Testis (tissue), 3 donors: Measurements from ENCODE around the gene CCDC73. TPM values are rescaled to one million over a fixed set of nuclear protein-coding genes. Genes with fewer than 3 reads are reported as not detected.

ENCODE experiments used
- DNase-seq: peaks from one replicate; pipeline ENCODE4 v3.0.0-alpha.2; 2019
- H3K27ac ChIP-seq, 2 donors: fragments of 200-600 bp; sonication (generic); one replicate each; pipeline ENCODE4 v1.5.1; 2019
- H3K27me3 ChIP-seq: fragments of 200-600 bp; sonication (generic); one replicate; pipeline ENCODE4 v1.5.1; 2019
- H3K36me3 ChIP-seq: fragments of 200-600 bp; sonication (generic); one replicate; pipeline ENCODE4 v1.5.1; 2017; ENCODE audit warnings: low read depth; ENCODE audit errors: missing control alignments
- H3K4me1 ChIP-seq: fragments of 200-600 bp; sonication (generic); one replicate; pipeline ENCODE4 v1.5.1; 2019
- H3K4me3 ChIP-seq, 2 donors: fragments of 200-600 bp; sonication (generic); one replicate each; pipeline ENCODE4 v1.5.1; 2017 to 2019
- H3K9me3 ChIP-seq: fragments of 200-600 bp; sonication (generic); one replicate; pipeline ENCODE4 v1.5.1; 2017
- POLR2A ChIP-seq: fragments of 450-650 bp; IDR thresholded peaks from one replicate; pipeline ENCODE4 v1.6.1; 2017; ENCODE audit warnings: antibody characterized with exemption, mild to moderate bottlenecking, moderate library complexity
- WGBS, 2 donors: methylation state at CpG; one replicate each; pipeline ENCODE4 v1.1.5; 2018; 5-methylcytosine and 5-hydroxymethylcytosine counted together
- intact Hi-C: fragments of 100-400 bp; cut with DNase I; formaldehyde crosslinking; loops from one replicate; pipeline ENCODE4 v1.15.1; 2023; ENCODE audit warnings: low total_unique reads
- polyA plus RNA-seq: library from polyadenylated mRNA; stranded (reverse); fragments of 350-450 nt; fragmentation: Illumina TruSeq; extraction: RNeasy Lipid Tissue Mini Kit (QIAGEN cat#74804); gene quantifications from one replicate; pipeline ENCODE4 v1.2.3, GENCODE V29; 2014; ENCODE audit warnings: low read depth, low replicate concordance; ENCODE audit not compliant: insufficient read depth
- total RNA-seq, 2 donors: library from RNA; depleted of rRNA; stranded (reverse); fragments of >200 nt; gene quantifications; one replicate each; pipeline ENCODE4 v1.2.3, GENCODE V29; 2016
- TF ChIP-seq, protein P1 (sequence below), 3 experiments: fragments of 450-650 bp in 2 of 3; fragments of 200-600 bp in 1 of 3; sonication (generic) in 1 of 3; IDR thresholded peaks; one replicate each; pipeline ENCODE4 v1.5.1; 2016 to 2019; ENCODE audit warnings: antibody characterized with exemption in 3 of 3, mild to moderate bottlenecking in 2 of 3, moderate library complexity in 1 of 3

Gene CCDC73
- total and polyA plus RNA-seq, 3 donors from 2014 or later = 1.0 to 14.3 (median 6.6) TPM

DNA sequence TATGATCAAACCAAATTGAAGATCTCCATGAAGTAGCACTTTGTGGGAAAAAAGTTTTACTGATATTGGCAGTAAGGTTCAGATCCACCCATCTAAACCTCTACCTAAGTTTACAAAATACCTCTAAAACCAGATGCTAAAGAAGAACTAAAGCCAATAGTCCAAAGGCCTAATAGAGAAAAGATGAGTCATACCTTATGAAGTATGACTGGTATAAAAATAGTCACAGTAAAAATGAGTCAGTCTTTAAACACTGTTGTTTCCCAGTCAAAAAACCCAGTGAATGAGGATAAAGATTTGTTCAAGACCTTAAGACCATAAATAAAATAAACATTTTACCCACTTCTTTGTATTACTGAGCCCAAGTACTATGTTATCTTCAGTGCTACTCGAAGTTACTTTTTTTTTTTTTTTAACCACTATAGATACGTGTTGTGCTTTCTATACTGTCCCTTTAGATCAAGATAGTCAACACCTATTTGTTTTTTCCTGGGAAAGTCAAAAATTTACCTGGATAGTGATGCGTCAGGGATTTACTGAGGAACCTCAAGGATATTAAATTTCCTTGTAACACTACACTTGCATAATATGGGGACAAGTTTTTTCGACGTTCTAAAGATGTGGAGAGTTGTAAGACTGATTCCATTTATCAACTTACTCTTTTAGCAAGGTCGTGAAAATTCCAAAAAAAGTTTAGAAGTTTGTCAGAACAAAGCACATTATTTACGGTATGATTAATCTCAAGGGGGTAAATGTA lies 87.3 kb downstream of the CCDC73 start:
- Histone ChIP-seq H3K36me3 (no peaks in the 10 kb centered on the region), H3K9me3 (no peaks in the 10 kb centered on the region), H3K4me1 (no peaks in the 10 kb centered on the region), H3K27me3 (no peaks in the 10 kb centered on the region), H3K27ac (no peak overlapping the region), H3K4me3 (no peak overlapping the region)
- intact Hi-C loops = no loop called here
- TF ChIP-seq, protein P1, sequence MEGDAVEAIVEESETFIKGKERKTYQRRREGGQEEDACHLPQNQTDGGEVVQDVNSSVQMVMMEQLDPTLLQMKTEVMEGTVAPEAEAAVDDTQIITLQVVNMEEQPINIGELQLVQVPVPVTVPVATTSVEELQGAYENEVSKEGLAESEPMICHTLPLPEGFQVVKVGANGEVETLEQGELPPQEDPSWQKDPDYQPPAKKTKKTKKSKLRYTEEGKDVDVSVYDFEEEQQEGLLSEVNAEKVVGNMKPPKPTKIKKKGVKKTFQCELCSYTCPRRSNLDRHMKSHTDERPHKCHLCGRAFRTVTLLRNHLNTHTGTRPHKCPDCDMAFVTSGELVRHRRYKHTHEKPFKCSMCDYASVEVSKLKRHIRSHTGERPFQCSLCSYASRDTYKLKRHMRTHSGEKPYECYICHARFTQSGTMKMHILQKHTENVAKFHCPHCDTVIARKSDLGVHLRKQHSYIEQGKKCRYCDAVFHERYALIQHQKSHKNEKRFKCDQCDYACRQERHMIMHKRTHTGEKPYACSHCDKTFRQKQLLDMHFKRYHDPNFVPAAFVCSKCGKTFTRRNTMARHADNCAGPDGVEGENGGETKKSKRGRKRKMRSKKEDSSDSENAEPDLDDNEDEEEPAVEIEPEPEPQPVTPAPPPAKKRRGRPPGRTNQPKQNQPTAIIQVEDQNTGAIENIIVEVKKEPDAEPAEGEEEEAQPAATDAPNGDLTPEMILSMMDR (IDR thresholded peaks at IDR 0.05) = no peak
- TF ChIP-seq POLR2A = no peak
- whole genome bisulfite sequencing, 2 donors = 74 to 75% methylated on average over 7 of the region's 7 CpGs
- no peak for DNase-seq

DNA sequence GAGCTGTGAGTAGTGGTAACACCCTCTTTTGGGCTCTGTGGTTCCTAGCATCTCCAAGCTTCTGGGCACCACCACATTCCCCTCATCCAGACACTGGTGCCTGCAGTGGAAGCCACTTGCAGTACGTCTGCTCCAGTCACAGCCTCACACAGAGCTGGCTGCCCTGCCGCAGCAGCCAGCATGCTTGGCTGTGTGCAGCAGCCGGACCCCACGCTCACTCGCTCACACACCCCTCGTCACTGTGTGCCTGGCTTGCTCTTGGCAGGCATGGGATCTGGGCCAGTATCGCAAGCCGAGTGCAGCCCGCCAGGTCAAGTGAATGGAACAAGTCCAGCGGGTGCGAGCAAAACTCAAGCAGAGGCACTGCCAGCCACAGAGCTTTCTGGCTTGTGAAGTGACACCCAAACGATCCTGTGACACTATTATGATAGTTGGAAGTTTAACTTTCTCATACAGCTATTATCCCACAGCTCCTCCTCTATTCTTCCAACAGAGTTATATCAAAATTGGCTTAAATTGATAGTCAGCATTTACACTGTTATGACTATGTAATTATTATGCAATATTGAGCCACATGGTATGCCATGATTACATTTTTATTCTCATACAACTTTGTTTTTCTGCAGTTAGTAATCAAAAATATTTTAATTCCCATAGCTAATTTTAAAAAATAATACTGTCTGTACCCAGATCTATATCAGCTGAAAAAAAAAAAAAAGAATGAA lies 89.0 kb downstream of the CCDC73 start:
- Histone ChIP-seq H3K36me3 (no peaks in the 10 kb centered on the region), H3K27ac (no peak overlapping the region), H3K4me3 (no peak overlapping the region), H3K27me3 (no peaks in the 10 kb centered on the region), H3K4me1 (no peaks in the 10 kb centered on the region), H3K9me3 (no peaks in the 10 kb centered on the region)
- DNase-seq = no peak
- no peak for TF ChIP-seq POLR2A
- TF ChIP-seq, protein P1 (IDR thresholded peaks at IDR 0.05) = no peak
- 92 to 94% methylated on average over 11 to 12 of the region's 12 CpGs for WGBS, 2 donors
- intact Hi-C loops = no loop called here

DNA sequence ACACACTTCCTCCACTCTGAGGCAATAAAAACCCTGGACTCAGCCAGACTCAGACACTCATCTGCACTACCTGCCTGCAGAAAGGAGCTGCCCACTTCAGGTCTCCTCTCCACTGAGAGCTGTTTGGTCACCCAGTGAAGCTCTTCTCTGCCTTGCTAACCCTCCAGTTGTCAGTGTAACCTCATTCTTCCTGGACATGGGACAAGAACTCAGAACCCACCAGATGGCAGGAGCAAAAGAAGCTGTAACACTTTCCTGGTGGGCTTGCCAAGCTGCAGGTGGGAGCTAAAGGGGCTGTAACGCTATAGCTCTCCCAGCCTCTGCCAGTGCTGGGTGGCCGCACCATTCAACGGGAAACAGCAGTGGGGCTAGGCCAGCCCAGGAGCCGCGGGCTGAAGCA lies 89.7 kb downstream of the CCDC73 start:
- Histone ChIP-seq H3K27me3 (no peaks in the 10 kb centered on the region), H3K4me1 (no peaks in the 10 kb centered on the region), H3K4me3 (no peak overlapping the region), H3K36me3 (no peaks in the 10 kb centered on the region), H3K27ac (no peak overlapping the region), H3K9me3 (no peaks in the 10 kb centered on the region)
- no peak for DNase-seq
- intact Hi-C loops = no loop called here
- TF ChIP-seq, protein P1 (IDR thresholded peaks at IDR 0.05) = no peak
- no peak for TF ChIP-seq POLR2A
- 93 to 94% methylated on average over 5 of the region's 5 CpGs for WGBS, 2 donors

DNA sequence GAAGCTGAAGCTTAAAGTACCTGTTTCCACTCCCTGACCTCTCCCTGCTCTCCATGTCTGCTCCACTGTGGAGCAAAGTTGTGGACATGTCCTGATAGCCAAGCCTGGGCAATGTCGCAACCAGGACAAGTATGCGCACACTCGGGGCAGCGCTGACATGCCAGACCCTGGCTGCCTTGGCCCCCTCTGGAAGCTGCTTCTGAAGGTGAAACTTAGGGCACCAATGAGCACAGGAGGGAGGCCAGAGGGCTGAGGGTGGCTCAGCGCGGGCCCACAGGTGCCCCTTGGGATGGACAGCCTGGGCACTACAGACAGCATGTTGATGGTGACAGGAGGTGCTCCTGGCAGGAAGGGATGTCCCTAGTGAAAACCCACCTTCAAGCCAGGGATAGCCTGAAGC lies 90.2 kb downstream of the CCDC73 start:
- Histone ChIP-seq H3K4me3 (no peak overlapping the region), H3K36me3 (no peaks in the 10 kb centered on the region), H3K27me3 (no peaks in the 10 kb centered on the region), H3K9me3 (no peaks in the 10 kb centered on the region), H3K27ac (no peak overlapping the region), H3K4me1 (no peaks in the 10 kb centered on the region)
- DNase-seq = no peak
- 98 to 100% methylated on average over 2 to 6 of the region's 6 CpGs for WGBS, 2 donors
- no peak for TF ChIP-seq POLR2A
- TF ChIP-seq, protein P1 (IDR thresholded peaks at IDR 0.05) = no peak
- intact Hi-C loops = no loop called here
